ENCODE data around the gene THAP7.
"Not testable (repeated sequence)": the region's sequence is repeated elsewhere in the genome, so short reads cannot be mapped to it uniquely, and the experiment has no call there.

The THAP7 gene

DNA sequence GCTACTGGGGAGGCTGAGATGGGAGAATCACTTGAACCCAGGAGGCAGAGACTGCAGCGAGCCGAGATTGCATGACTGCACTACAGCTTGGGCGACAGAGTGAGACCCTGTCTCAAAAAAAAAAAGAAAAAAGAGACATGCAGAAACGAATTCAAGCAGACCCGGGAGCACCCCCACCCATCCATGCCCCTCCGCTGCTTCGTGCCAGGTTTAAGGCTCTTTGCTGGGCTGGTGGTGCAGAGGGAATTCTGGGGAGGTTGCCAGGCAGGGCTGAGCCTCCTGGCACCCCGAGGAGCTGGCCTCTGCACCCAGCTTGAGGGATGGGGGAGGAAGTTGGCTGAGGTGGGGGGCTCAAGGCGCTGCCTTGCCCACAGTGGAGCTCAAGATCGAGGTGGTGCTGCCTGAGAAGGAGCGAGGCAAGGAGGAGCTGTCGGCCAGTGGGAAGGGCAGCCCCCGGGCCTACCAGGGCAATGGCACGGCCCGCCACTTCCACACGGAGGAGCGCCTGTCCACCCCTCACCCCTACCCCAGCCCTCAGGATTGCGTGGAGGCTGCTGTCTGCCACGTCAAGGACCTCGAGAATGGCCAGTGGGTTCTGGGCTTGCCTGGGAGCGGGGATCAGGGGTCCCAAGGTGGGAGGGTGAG is 28.9 kb downstream of the THAP7 start:
- H3K27me3 ChIP-seq (replicated peaks; ENCODE audit: control insufficient read depth, insufficient read depth, low read length) = no peaks in the 10 kb centered on the region

DNA sequence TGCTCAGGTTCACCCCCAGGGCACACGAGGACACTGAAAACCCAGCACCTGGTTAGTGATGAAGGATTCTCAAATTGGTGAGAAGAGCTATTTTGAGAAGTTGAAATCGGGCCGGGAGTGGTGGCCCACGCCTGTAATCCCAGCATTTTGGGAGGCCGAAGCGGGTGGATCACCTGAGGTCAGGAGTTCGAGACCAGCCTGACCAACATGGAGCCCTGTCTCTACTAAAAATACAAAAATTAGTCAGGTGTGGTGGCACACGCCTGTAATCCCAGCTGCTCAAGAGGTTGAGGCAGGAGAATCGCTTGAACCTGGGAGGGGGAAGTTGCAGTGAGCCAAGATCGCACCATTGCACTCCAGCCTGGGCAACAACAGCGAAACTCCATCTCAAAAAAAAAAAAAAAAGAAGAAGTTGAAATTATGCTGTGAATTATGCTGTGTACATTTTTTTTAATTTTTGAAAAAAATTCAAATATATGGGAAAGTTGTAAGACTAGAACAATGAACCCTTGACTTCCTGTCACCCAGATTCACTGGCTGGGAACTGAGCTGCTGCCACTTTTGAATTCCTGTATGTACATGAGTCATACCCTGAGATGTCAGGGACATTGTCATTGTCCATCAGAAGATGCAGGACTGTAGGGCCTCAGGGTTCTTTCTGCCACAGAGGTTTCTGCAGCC is 29.8 kb downstream of the THAP7 start:
- not testable (repeated sequence) for DNase-seq (ENCODE audit: extremely low read depth, insufficient read length); H3K36me3 ChIP-seq (ENCODE audit: control insufficient read depth, insufficient read depth, low read length); H3K27me3 ChIP-seq (replicated peaks; ENCODE audit: control insufficient read depth, insufficient read depth, low read length); H3K4me3 ChIP-seq (replicated peaks; ENCODE audit: low read depth, low read length)

More for the DNA sequence above, 28.9 kb downstream of the THAP7 start:
- no peak for DNase-seq (ENCODE audit: extremely low read depth, insufficient read length)
- Histone ChIP-seq H3K4me3 (replicated peaks; ENCODE audit: low read depth, low read length) (no peak overlapping the region), H3K36me3 (ENCODE audit: control insufficient read depth, insufficient read depth, low read length) (no peaks in the 10 kb centered on the region)
- TF ChIP-seq CTCF (IDR thresholded peaks at IDR 0.05; ENCODE audit: insufficient read depth, low read length, poor library complexity, severe bottlenecking) = no peak

GRCh38 chr22:20970939-20971657 is 30.8 kb downstream of the THAP7 start:
- Histone ChIP-seq H3K36me3 (ENCODE audit: control insufficient read depth, insufficient read depth, low read length) (no peaks in the 10 kb centered on the region), H3K4me3 (replicated peaks; ENCODE audit: low read depth, low read length) (no peak overlapping the region), H3K27me3 (replicated peaks; ENCODE audit: control insufficient read depth, insufficient read depth, low read length) (no peaks in the 10 kb centered on the region)
- DNase-seq (ENCODE audit: extremely low read depth, insufficient read length) = no peak
- no peak for TF ChIP-seq CTCF (IDR thresholded peaks at IDR 0.05; ENCODE audit: insufficient read depth, low read length, poor library complexity, severe bottlenecking)

GRCh38 chr22:20968281-20968977 is 33.5 kb downstream of the THAP7 start:
- H3K27me3 ChIP-seq (replicated peaks; ENCODE audit: control insufficient read depth, insufficient read depth, low read length) = no peaks in the 10 kb centered on the region; the same call in 1 of the 2 replicates
- no peak for DNase-seq (ENCODE audit: extremely low read depth, insufficient read length)

GRCh38 chr22:20967697-20968211 is 34.2 kb downstream of the THAP7 start:
- TF ChIP-seq CTCF (IDR thresholded peaks at IDR 0.05; ENCODE audit: insufficient read depth, low read length, poor library complexity, severe bottlenecking) = no peak
- no peak for DNase-seq (ENCODE audit: extremely low read depth, insufficient read length)
- Histone ChIP-seq H3K36me3 (ENCODE audit: control insufficient read depth, insufficient read depth, low read length) (no peaks in the 10 kb centered on the region), H3K27me3 (replicated peaks; ENCODE audit: control insufficient read depth, insufficient read depth, low read length) (no peaks in the 10 kb centered on the region; the same call in 1 of the 2 replicates), H3K4me3 (replicated peaks; ENCODE audit: low read depth, low read length) (no peak overlapping the region)

More at GRCh38 chr22:20968281-20968977, 33.5 kb downstream of the THAP7 start:
- no peaks in the 10 kb centered on the region for H3K36me3 ChIP-seq (ENCODE audit: control insufficient read depth, insufficient read depth, low read length)
- no peak overlapping the region for H3K4me3 ChIP-seq (replicated peaks; ENCODE audit: low read depth, low read length)
- TF ChIP-seq CTCF (IDR thresholded peaks at IDR 0.05; ENCODE audit: insufficient read depth, low read length, poor library complexity, severe bottlenecking) = no peak

Data from GM06990 (cell line).